ENCODE data around the gene CYBC1. TPM values are rescaled to one million over a fixed set of nuclear protein-coding genes. Genes with fewer than 3 reads are reported as not detected.

The CYBC1 gene
- total and polyA plus RNA-seq, 8 donors = 29.3 to 66.9 (median 41.0) TPM

DNA sequence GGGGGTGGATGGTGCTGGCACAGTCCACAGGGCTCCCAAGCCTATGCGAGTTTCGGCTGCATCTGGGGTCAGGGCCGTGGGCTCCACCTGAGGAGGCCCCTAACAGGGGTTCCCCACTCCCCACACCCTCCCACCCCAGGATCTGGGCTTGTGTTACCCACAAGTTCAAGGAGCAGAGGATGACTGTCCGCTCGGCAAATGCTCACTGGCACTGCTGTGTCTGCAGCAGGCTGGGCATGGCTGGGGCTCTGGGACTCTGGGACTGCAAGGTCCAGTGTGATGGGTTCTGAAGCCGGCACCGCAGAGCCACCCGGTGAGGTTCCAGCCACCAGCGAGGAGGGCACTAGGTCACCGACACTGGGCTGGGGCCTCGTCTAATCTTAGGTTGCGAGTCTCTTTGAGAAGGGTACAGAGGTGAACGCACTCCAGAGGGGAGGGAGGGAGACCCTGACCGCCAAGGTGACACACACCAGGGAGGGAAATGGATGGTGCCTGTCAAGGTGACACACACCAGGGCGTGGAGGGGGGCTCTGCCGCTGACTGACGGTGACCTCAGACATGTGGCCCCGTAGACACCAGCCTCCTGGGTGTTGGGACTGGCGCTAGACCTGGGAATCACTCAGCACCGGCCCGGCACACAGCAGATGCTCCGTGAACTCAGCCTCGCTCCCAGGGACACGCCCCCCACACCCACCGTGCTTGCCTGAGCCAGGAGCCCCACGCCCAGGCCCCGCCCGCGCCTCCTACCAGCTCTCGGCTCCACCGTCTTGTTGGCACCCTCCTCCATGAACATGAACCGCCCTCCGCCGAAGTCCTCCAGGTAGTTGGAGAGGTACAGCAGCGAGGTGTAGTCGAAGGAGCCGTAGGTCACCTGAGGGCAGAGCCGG lies 52.9 kb downstream of the CYBC1 start:
- intact Hi-C loops (cut with DNase I) = no loop called here
- WGBS, 2 donors = 90 to 91% methylated on average over 34 to 38 of the region's 38 CpGs
- TF ChIP-seq, protein P1, sequence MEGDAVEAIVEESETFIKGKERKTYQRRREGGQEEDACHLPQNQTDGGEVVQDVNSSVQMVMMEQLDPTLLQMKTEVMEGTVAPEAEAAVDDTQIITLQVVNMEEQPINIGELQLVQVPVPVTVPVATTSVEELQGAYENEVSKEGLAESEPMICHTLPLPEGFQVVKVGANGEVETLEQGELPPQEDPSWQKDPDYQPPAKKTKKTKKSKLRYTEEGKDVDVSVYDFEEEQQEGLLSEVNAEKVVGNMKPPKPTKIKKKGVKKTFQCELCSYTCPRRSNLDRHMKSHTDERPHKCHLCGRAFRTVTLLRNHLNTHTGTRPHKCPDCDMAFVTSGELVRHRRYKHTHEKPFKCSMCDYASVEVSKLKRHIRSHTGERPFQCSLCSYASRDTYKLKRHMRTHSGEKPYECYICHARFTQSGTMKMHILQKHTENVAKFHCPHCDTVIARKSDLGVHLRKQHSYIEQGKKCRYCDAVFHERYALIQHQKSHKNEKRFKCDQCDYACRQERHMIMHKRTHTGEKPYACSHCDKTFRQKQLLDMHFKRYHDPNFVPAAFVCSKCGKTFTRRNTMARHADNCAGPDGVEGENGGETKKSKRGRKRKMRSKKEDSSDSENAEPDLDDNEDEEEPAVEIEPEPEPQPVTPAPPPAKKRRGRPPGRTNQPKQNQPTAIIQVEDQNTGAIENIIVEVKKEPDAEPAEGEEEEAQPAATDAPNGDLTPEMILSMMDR (IDR thresholded peaks at IDR 0.05) = no peak

DNA sequence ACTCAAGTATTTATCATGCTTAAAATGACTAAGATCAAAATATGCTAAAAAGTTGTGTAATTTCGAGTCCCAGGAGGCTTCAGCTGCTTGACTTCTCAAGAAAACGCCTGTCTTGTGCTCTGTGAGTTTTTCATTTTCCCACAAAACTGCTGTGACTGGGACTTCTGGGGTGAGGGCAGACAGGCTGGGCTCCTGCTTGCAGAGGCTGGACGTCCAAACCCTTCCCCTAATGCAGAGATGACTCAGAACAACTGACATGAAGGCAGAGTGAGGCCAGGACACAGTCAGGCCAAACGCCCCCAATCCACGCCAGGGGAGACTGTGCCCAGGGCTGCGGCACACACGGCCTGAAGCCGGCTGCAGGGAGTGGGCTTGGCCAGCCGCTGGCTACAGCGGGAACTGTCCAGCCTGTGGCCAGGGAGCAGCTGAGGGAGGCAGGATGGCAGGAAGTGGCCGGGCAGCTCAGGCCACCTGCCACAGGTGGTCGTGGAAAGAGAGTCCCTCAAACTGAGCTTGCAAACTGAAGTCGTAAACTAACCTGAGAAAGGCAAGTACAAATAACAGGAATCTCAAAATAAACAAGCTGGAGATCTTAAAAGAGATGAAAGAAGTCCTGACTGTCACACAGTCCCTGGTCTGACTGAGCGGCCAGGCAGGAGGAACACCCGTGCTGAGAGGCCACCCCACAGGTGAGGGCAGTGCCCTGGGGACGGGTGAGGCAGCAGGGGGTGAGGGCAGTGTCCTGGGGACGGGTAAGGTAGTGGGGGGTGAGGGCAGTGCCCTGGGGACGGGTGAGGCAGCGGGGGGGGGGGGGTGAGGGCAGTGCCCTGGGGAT lies 53.7 kb downstream of the CYBC1 start:
- Histone ChIP-seq H3K27me3 (no peaks in the 10 kb centered on the region), H3K4me3 (no peak overlapping the region), H3K36me3 (no peaks in the 10 kb centered on the region), H3K4me1 (no peaks in the 10 kb centered on the region), H3K9me3 (no peaks in the 10 kb centered on the region), H3K27ac (no peak overlapping the region)
- 81 to 86% methylated on average over 16 to 18 of the region's 19 CpGs for WGBS, 2 donors
- peak in 2 of 4 donors; percentile 9 to 26 for ATAC-seq
- no peak for FAIRE-seq
- DNase-seq = peak in 1 of 6 donors; percentile 44
- intact Hi-C loops (cut with DNase I) = no loop called here
- TF ChIP-seq, protein P1 (IDR thresholded peaks at IDR 0.05) = no peak

More for the DNA sequence above, 52.9 kb downstream of the CYBC1 start:
- FAIRE-seq (no peak), ATAC-seq (no peak), DNase-seq (peak in 1 of 6 donors; percentile 72)
- Histone ChIP-seq H3K27ac (no peak overlapping the region), H3K27me3 (no peaks in the 10 kb centered on the region), H3K36me3 (no peaks in the 10 kb centered on the region), H3K4me3 (no peak overlapping the region), H3K4me1 (no peaks in the 10 kb centered on the region), H3K9me3 (no peaks in the 10 kb centered on the region)

DNA sequence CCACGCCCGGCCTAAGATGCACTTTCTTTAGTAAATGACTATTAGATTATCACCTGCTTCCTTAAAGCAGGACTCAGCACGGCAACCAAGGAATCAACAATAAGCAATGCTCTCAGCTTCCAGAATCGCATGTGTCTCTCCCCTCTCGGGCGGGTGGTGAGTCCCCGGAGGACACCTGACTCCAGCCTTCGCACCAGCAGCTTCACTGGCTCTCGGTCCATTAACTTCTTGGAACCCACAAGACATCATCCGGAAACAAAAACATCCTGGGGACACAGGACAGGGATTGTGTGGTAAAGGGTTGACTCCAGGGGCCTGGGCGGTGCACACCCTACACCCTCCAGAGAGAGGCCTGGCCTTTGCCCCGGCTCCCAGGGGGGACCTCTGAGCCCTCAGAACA lies 56.3 kb downstream of the CYBC1 start:
- intact Hi-C loops (cut with DNase I) = no loop called here
- ATAC-seq (no peak), FAIRE-seq (no peak), DNase-seq (no peak)
- Histone ChIP-seq H3K4me1 (no peaks in the 10 kb centered on the region), H3K36me3 (no peaks in the 10 kb centered on the region), H3K9me3 (no peaks in the 10 kb centered on the region), H3K4me3 (no peak overlapping the region), H3K27me3 (no peaks in the 10 kb centered on the region), H3K27ac (no peak overlapping the region)
- TF ChIP-seq, protein P1 (IDR thresholded peaks at IDR 0.05) = no peak
- 85 to 88% methylated on average over 12 of the region's 12 CpGs for WGBS, 2 donors

DNA sequence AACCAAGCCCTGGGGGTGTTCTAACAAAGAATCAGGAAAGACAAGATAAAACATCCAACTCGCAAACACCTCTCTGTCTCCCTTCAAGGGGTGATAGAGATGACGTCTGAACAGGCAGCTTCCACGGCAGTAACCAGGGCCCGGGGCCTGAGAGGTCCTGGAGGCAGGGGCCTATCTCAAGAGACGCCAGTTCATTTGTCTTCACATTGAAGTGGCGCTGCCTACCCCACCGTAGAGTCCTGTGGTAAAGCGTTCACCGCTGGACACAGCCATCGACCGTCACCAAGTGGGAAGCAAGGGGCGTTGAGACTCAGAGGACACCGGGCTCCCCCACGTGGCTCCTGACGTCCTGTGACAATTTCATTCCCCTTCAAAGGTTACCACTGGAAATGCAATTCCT lies 57.6 kb downstream of the CYBC1 start:
- ATAC-seq (no peak), FAIRE-seq (no peak), DNase-seq (no peak)
- Histone ChIP-seq H3K27me3 (no peaks in the 10 kb centered on the region), H3K4me3 (no peak overlapping the region), H3K36me3 (no peaks in the 10 kb centered on the region), H3K4me1 (peaks cover 0 to 4% (median 0%) of the 10 kb centered on the region in 3 donors), H3K27ac (no peak overlapping the region), H3K9me3 (no peaks in the 10 kb centered on the region)
- TF ChIP-seq, protein P1 (IDR thresholded peaks at IDR 0.05) = no peak
- 90 to 91% methylated on average over 15 of the region's 15 CpGs for WGBS, 2 donors
- intact Hi-C loops (cut with DNase I) = no loop called here

Other genes with a start within 250 kb of the CYBC1 start
- gene CCDC57, start 237.9 kb downstream of the CYBC1 start, total RNA-seq = 10 to 100 TPM; 19.6 to 31.8 (median 22.9) TPM
- 100 to 1,000 TPM; 135 to 176 TPM for gene CCDC57, start 237.9 kb downstream of the CYBC1 start, polyA plus RNA-seq
- 10 to 100 TPM in 2 of 6 donors, 1 to 10 TPM in 4; 1.2 to 22.8 (median 4.2) TPM for gene SLC16A3, start 221.7 kb downstream of the CYBC1 start, total RNA-seq
- 1 to 10 TPM; 3.5 TPM for gene SLC16A3, start 221.7 kb downstream of the CYBC1 start, polyA plus RNA-seq
- 10 to 100 TPM; 47.1 to 81.6 (median 62.5) TPM for gene CSNK1D, start 177.1 kb downstream of the CYBC1 start, total RNA-seq
- 100 to 1,000 TPM; 101 to 107 TPM for gene CSNK1D, start 177.1 kb downstream of the CYBC1 start, polyA plus RNA-seq
- 1 to 10 TPM in 2 of 6 donors, under 1 TPM in 4; 0.28 to 1.3 (median 0.98) TPM for gene CD7, start 133.1 kb downstream of the CYBC1 start, total RNA-seq
- gene CD7, start 133.1 kb downstream of the CYBC1 start, polyA plus RNA-seq = 1 to 10 TPM in 1 of 2 donors, under 1 TPM in 1; 0.70 to 1.0 TPM
- gene SECTM1, start 117.0 kb downstream of the CYBC1 start, total RNA-seq = 1 to 10 TPM in 5 of 6 donors, under 1 TPM in 1; 0.74 to 7.4 (median 1.4) TPM
- gene SECTM1, start 117.0 kb downstream of the CYBC1 start, polyA plus RNA-seq = 1 to 10 TPM; 1.5 to 3.3 TPM
- not detected for gene TEX19, start 91.5 kb downstream of the CYBC1 start, total RNA-seq
- gene TEX19, start 91.5 kb downstream of the CYBC1 start, polyA plus RNA-seq = not detected
- under 1 TPM in 3 of 6 donors, not detected in 3; 0.37 to 0.87 (median 0.74) TPM for gene UTS2R, start 79.0 kb downstream of the CYBC1 start, total RNA-seq
- gene UTS2R, start 79.0 kb downstream of the CYBC1 start, polyA plus RNA-seq = not detected
- gene HEXD, start 32.4 kb downstream of the CYBC1 start, total RNA-seq = 10 to 100 TPM; 25.9 to 57.3 (median 38.1) TPM
- gene HEXD, start 32.4 kb downstream of the CYBC1 start, polyA plus RNA-seq = 100 to 1,000 TPM; 175 to 275 TPM
- gene OGFOD3, start 32.2 kb downstream of the CYBC1 start, total RNA-seq = 10 to 100 TPM; 17.8 to 24.4 (median 19.9) TPM
- gene OGFOD3, start 32.2 kb downstream of the CYBC1 start, polyA plus RNA-seq = 10 to 100 TPM; 18.2 to 28.0 TPM
- gene NARF, start 8.0 kb upstream of the CYBC1 start, total RNA-seq = 10 to 100 TPM; 21.3 to 42.8 (median 30.2) TPM
- 10 to 100 TPM; 57.8 to 96.9 TPM for gene NARF, start 8.0 kb upstream of the CYBC1 start, polyA plus RNA-seq
- 10 to 100 TPM; 18.6 to 27.9 (median 19.9) TPM for gene FOXK2, start 69.0 kb upstream of the CYBC1 start, total RNA-seq
- gene FOXK2, start 69.0 kb upstream of the CYBC1 start, polyA plus RNA-seq = 10 to 100 TPM; 17.7 to 19.5 TPM
- gene WDR45B, start 197.7 kb upstream of the CYBC1 start, total RNA-seq = 10 to 100 TPM; 28.3 to 55.4 (median 46.1) TPM
- gene WDR45B, start 197.7 kb upstream of the CYBC1 start, polyA plus RNA-seq = 10 to 100 TPM; 47.3 to 63.2 TPM
- 1 to 10 TPM; 3.4 to 8.6 (median 5.6) TPM for gene RAB40B, start 247.9 kb upstream of the CYBC1 start, total RNA-seq
- gene RAB40B, start 247.9 kb upstream of the CYBC1 start, polyA plus RNA-seq = 10 to 100 TPM; 11.3 to 15.8 TPM